Activated CD8-positive, alpha-beta T cell treated with anti-CD3 and anti-CD28 coated beads for 36 hours (primary cell): ENCODE measurements around the gene KYNU. TPM values are rescaled to one million over a fixed set of nuclear protein-coding genes. Genes with fewer than 3 reads are reported as not detected.

Source experiments
- ATAC-seq: fragments of 200-7000 bp; cut with Tn5 transposase; one replicate; pipeline ENCODE4 v1.10.0; 2021; ENCODE audit warnings: mild to moderate bottlenecking, moderate library complexity
- CTCF ChIA-PET: fragments of 350-600 bp; sonication (Branson Sonifier 250); formaldehyde crosslinking; loops from one replicate; lab custom pipeline; 2021; ENCODE audit warnings: antibody characterized with exemption; lab: Charles Lee
- POLR2A ChIA-PET: fragments of 350-600 bp; sonication (Branson Sonifier 250); formaldehyde crosslinking; loops from one replicate; lab custom pipeline; 2021; ENCODE audit warnings: antibody characterized with exemption; lab: Charles Lee
- DNase-seq: peaks from one replicate; pipeline ENCODE4 v3.0.0-alpha.2; 2020
- H3K27ac Mint-ChIP-seq: one replicate; pipeline ENCODE4 v1.8.0; 2021; ENCODE audit warnings: mild to moderate bottlenecking, mixed read lengths
- H3K27me3 Mint-ChIP-seq: one replicate; pipeline ENCODE4 v1.8.0; 2021; ENCODE audit warnings: mixed read lengths
- H3K36me3 Mint-ChIP-seq: one replicate; pipeline ENCODE4 v1.8.0; 2021; ENCODE audit warnings: low read depth, mixed read lengths
- H3K4me1 Mint-ChIP-seq: one replicate; pipeline ENCODE4 v1.8.0; 2021; ENCODE audit warnings: low read depth, mixed read lengths
- H3K4me3 Mint-ChIP-seq: one replicate; pipeline ENCODE4 v1.8.0; 2021; ENCODE audit warnings: mild to moderate bottlenecking, moderate library complexity, mixed read lengths
- H3K9me3 Mint-ChIP-seq: one replicate; pipeline ENCODE4 v1.8.0; 2021; ENCODE audit warnings: mixed read lengths
- intact Hi-C: fragments of 100-400 bp; cut with micrococcal nuclease; formaldehyde crosslinking; loops from one replicate; pipeline ENCODE4 v1.10.0; 2022
- total RNA-seq, 2 experiments: library from RNA; stranded (reverse); gene quantifications; one replicate each; pipeline ENCODE4 v1.2.3, GENCODE V29; 2021
- TF ChIP-seq, protein P1 (sequence below): fragments of 200-600 bp; IDR thresholded peaks from one replicate; pipeline ENCODE4 v1.8.0; 2022; ENCODE audit warnings: antibody characterized with exemption, mild to moderate bottlenecking

The KYNU gene
- total RNA-seq, 2 experiments from 2014 or later, result not detected

DNA sequence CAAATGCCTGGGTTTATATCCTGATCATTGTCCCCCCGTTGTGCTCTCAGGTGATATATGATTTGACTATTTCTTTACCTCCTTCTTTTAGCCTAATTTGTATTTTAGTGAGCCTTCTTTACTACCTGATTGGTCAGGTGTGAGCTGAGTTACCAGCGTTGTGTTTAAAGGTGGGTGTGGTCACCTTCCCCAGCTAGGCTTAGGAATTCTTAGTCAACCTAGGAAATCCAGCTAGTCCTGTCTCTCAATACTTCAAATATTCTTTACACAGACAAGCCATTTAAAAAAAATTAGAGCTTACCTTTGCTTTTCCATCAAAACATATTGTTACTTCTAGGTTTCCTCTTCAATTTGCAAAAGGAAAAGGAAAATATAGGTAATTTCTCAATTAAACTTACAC is 30.2 kb downstream of the KYNU start:
- Mint-ChIP-seq H3K27ac (no peak overlapping the region), H3K4me3 (no peak overlapping the region), H3K27me3 (no peaks in the 10 kb centered on the region), H3K9me3 (no peaks in the 10 kb centered on the region), H3K4me1 (no peaks in the 10 kb centered on the region), H3K36me3 (no peaks in the 10 kb centered on the region)
- intact Hi-C loops, result no loop called here
- CTCF ChIA-PET, result no interaction called here
- DNase-seq, result no peak
- no peak for ATAC-seq
- TF ChIP-seq, protein P1, sequence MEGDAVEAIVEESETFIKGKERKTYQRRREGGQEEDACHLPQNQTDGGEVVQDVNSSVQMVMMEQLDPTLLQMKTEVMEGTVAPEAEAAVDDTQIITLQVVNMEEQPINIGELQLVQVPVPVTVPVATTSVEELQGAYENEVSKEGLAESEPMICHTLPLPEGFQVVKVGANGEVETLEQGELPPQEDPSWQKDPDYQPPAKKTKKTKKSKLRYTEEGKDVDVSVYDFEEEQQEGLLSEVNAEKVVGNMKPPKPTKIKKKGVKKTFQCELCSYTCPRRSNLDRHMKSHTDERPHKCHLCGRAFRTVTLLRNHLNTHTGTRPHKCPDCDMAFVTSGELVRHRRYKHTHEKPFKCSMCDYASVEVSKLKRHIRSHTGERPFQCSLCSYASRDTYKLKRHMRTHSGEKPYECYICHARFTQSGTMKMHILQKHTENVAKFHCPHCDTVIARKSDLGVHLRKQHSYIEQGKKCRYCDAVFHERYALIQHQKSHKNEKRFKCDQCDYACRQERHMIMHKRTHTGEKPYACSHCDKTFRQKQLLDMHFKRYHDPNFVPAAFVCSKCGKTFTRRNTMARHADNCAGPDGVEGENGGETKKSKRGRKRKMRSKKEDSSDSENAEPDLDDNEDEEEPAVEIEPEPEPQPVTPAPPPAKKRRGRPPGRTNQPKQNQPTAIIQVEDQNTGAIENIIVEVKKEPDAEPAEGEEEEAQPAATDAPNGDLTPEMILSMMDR, result no peak
- POLR2A ChIA-PET, result no interaction called here

DNA sequence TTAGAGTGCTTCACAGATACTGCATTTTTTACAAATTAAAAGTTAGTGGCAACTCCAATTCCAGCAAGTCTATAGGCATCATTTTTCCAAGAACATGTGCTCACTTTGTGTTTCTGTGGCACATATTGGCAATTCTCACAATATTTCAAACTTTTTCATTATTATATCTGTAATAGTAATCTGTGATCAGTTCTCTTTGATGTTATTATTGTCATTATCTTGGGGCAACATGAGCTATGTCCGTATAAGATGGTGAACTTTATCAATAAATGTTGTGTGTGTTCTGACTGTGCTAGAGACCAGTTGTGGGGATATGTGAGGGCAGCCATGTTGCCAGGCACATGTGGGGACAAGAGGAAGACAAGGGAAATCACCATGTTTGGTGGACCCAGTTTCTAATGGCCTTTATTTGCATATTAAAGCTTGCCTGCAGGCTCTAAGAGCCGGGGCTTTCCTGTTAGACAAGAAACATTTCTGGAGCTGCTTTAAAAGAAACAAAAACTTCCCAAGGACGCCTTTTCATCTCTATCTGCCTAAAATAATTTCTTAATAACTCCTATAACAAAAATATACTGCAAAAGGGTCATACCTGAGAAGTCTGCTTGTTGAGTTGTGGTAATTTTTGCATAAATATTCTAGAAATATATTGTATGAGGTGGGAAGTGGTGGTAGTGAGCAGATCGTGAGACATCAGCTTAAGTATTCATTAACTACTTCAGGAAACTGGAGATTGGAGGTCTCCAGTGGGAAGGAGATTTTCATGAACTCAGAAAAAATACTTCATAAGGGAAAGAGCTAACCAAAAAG is 37.2 kb downstream of the KYNU start:
- intact Hi-C loops, result no loop called here
- H3K27me3 Mint-ChIP-seq, result peaks cover 3% of the 10 kb centered on the region
- DNase-seq (no peak), ATAC-seq (no peak)
- no peaks in the 10 kb centered on the region for H3K4me1 Mint-ChIP-seq
- no peaks in the 10 kb centered on the region for H3K9me3 Mint-ChIP-seq
- no peaks in the 10 kb centered on the region for H3K36me3 Mint-ChIP-seq
- ChIA-PET POLR2A (interaction anchor here (0.7 kb wide), 1 partner anchor 19 kb away, joined by 3 read pairs; no protein-coding TSS in a partner anchor), CTCF (no interaction called here)
- no peak overlapping the region for H3K27ac Mint-ChIP-seq
- H3K4me3 Mint-ChIP-seq, result no peak overlapping the region
- TF ChIP-seq, protein P1, result no peak

DNA sequence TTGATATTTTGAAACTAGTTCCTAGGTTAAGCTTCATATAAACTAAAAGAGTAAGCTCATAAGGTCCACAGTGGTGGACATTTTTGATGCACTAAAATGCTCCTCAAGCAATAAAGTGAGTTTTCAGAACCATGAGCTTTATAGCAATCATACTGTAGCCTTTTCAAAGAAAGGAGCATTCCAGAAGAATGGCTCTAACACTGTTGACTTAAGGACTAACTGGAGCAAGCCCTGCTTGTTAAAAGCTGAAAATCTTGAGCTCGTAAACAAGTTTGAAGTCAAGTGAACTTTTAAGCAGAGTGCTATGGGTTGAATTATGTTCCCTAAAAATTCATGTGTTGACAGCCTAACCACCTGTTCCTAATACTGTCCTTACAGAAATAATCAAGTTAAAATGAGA is 38.0 kb downstream of the KYNU start:
- peaks cover 3% of the 10 kb centered on the region for H3K27me3 Mint-ChIP-seq
- ATAC-seq (no peak), DNase-seq (no peak)
- H3K27ac Mint-ChIP-seq, result no peak overlapping the region
- H3K4me1 Mint-ChIP-seq, result no peaks in the 10 kb centered on the region
- intact Hi-C loops, result no loop called here
- no peaks in the 10 kb centered on the region for H3K9me3 Mint-ChIP-seq
- TF ChIP-seq, protein P1, result no peak
- H3K4me3 Mint-ChIP-seq, result no peak overlapping the region
- H3K36me3 Mint-ChIP-seq, result no peaks in the 10 kb centered on the region
- ChIA-PET POLR2A (no interaction called here), CTCF (interaction anchor here (1.3 kb wide), 1 partner anchor 13 kb away, joined by 3 read pairs; no protein-coding TSS in a partner anchor)

DNA sequence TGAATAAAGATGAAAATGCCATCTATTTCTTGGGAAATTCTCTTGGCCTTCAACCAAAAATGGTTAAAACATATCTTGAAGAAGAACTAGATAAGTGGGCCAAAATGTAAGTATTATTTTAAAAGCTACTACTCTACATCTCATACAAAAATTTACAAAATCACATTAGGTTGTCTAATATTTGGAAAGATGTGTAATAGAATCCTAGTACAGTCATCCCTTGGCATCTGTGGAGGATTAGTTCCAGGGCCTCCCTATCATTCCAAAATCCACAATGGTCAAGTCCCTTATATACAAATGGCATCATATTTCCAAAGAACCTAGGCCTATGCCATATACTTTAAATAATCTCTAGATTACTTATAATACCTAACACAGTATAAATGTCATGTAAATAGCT is 41.2 kb downstream of the KYNU start:
- Mint-ChIP-seq H3K27ac (no peak overlapping the region), H3K4me1 (no peaks in the 10 kb centered on the region), H3K4me3 (no peak overlapping the region), H3K36me3 (no peaks in the 10 kb centered on the region), H3K9me3 (no peaks in the 10 kb centered on the region), H3K27me3 (peaks cover 2% of the 10 kb centered on the region)
- DNase-seq (no peak), ATAC-seq (no peak)
- ChIA-PET CTCF (no interaction called here), POLR2A (no interaction called here)
- intact Hi-C loops, result no loop called here
- TF ChIP-seq, protein P1, result no peak

DNA sequence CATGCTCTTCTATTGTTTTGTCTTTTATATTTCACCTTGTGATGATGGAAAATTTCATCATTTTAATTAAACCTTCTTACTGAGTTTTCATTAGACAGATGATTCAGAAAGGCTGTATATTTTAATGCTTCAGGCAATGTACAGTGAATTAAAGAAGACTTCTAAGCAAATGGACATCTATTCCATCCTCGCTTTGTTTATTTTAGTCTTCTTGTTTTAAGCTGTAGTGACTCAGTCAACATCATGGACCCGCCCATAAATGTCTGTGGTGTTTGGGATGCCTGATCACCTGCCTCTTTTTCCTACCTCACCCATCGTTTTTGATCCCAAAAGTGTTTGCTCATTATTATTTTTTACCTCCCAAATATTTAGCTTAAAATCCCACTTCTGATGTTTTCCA is 43.1 kb downstream of the KYNU start:
- no peaks in the 10 kb centered on the region for H3K9me3 Mint-ChIP-seq
- no peaks in the 10 kb centered on the region for H3K36me3 Mint-ChIP-seq
- H3K27ac Mint-ChIP-seq, result no peak overlapping the region
- intact Hi-C loops, result no loop called here
- no peaks in the 10 kb centered on the region for H3K4me1 Mint-ChIP-seq
- CTCF ChIA-PET, result interaction anchor here (1.2 kb wide), 1 partner anchor 20 kb away, joined by 3 read pairs; no protein-coding TSS in a partner anchor
- no peak for ATAC-seq
- peaks cover 2% of the 10 kb centered on the region for H3K27me3 Mint-ChIP-seq
- H3K4me3 Mint-ChIP-seq, result no peak overlapping the region
- DNase-seq, result no peak
- POLR2A ChIA-PET, result no interaction called here
- TF ChIP-seq, protein P1, result no peak
